Fibroblast of pulmonary artery (primary cell): Measurements from ENCODE around the gene RASL10B.

ENCODE experiments used
- DNase-seq: peaks from one replicate; pipeline ENCODE4 v3.0.0-alpha.2; 2010; ENCODE audit warnings: low read depth
- H3K4me3 ChIP-seq: replicated peaks from 2 replicates; pipeline ENCODE4 v1.5.1; 2011; ENCODE audit warnings: low read depth, mild to moderate bottlenecking, control low read depth, low read length, moderate library complexity
- CTCF ChIP-seq: IDR thresholded peaks from 2 replicates; pipeline ENCODE4 v1.5.1; 2011; ENCODE audit warnings: mild to moderate bottlenecking, control low read depth, low read length, inconsistent platforms; ENCODE audit errors: missing control alignments

Gene RASL10B

GRCh38 chr17:35726127-35726952 is 5.1 kb upstream of the RASL10B start:
- H3K4me3 ChIP-seq, result no peak overlapping the region
- DNase-seq, result peak; percentile 93
- TF ChIP-seq CTCF, result no peak

GRCh38 chr17:35726953-35727460 is 4.4 kb upstream of the RASL10B start:
- DNase-seq, result peak; percentile 22
- no peak for TF ChIP-seq CTCF

GRCh38 chr17:35727635-35728034 is 3.8 kb upstream of the RASL10B start:
- no peak for DNase-seq
- no peak overlapping the region for H3K4me3 ChIP-seq
- TF ChIP-seq CTCF, result no peak

More at GRCh38 chr17:35726953-35727460, 4.4 kb upstream of the RASL10B start:
- H3K4me3 ChIP-seq, result no peak overlapping the region

GRCh38 chr17:35728551-35728950 is 2.9 kb upstream of the RASL10B start:
- no peak overlapping the region for H3K4me3 ChIP-seq
- DNase-seq, result no peak
- no peak for TF ChIP-seq CTCF

GRCh38 chr17:35729405-35729833 is 2.0 kb upstream of the RASL10B start:
- no peak for TF ChIP-seq CTCF
- H3K4me3 ChIP-seq, result no peak overlapping the region
- DNase-seq, result no peak

- no peak for TF ChIP-seq CTCF
- no peak for DNase-seq
- no peak overlapping the region for H3K4me3 ChIP-seq
Observed at GRCh38 chr17:35730400-35731005, 936 bp upstream of the RASL10B start.
